Measurements from ENCODE around the gene PATJ. TPM values are rescaled to one million over a fixed set of nuclear protein-coding genes. Genes with fewer than 3 reads are reported as not detected.

Gene PATJ
- total RNA-seq, 1 donor from 2014 or later, result 25.3 TPM

DNA sequence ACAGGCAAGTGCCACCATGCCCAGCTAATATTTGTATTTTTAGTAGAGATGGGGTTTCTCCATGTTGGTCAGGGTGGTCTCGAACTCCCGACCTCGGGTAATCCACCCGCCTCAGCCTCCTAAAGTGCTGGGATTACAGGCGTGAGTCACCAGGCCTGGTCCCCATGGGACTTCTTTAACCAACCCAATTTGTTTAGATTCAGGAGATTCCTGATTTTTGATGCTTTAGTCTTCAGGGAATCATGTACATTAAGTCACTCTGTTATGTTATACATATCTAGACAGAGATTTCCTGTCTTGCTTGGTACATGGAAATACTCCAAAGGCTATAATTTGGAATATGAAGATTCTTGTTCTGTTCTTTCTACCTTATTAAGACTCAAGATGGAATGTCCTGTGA is 250.0 kb downstream of the PATJ start:
- no peak for DNase-seq (ENCODE audit: low spot score)

DNA sequence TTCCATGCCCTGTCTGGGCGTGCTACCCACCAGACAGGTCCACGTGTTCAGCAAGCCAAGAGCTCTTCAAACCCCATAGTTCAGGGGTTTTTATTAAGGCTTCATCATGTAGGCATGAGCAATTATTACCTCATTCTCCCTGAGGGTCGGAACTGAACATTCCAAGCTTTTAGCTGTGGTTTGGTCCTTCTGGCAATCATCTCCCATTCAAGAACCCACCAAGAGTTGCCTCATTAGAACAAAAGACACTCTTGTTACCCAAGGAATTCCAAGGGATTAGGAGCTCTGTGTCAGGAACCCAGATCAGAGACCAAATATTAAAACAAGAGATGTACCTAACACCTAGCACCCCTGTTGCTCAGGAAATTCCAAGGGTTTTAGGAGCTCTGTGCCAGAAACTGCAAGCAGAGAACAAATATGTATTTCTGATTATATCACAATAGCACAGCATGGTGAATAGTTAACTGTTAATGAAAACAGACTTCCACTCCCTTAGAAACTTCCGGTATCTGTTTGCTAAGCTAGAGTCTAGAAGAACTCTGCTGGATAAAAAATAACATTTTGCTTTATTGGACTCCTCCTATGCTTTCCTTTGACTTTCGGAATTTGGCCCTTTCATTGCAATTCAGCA is 251.2 kb downstream of the PATJ start:
- DNase-seq (ENCODE audit: low spot score), result no peak

DNA sequence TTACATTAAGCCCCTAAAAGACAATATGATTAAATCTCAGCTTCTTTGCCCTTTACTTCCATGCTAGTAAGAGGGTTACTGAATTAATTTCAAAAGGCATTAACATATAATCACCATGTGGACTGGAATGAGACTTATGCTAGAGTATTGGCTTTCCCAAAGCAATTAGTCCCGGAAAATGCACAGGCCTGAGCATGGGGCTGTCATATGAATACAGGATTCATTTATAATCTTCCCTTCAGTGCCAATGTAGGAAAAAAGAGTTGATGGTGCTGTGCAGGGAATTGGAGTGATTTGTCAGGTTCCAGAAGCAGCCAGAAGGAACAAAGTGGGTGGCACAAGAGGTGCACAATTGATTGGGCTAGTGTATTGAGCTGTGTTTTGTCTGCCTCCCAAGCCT is 253.4 kb downstream of the PATJ start:
- no peak for DNase-seq (ENCODE audit: low spot score)

DNA sequence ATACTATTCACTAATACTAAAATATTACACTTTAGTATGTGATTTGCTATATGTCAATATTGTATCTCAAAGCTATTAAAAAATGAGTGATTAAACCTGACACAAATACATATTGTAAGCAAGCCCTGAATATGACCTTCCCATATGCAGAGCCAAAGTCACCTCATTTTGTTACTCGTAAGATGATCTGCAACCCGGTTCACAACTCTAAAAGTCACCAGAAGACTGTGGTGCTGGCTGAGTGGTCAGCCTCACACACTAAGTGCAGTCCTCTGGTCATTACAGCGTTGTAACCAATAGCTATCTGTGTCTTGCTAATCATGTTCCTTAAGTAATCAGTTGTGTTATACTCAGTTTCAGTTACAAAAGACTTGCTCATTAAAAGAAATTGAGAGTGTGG is 254.8 kb downstream of the PATJ start:
- no peak for DNase-seq (ENCODE audit: low spot score)

DNA sequence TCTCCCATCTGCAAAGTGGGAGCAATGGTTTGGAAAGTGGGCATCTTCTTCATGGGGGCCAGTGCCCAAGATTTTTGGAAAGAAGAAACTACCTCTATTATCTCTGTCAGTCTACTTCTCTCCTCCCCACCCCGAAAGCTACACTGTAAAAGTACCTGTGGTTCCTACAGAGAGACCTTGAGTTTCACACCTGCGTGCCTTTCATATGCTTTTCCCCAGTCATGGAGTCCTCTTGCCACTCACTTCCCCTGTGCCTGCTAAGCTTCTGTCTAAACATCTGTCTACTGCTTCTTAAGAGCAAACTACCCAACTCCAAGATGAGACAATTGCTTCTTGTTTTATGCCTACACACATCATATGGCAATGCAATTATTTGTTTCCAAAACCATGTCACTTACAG is 261.5 kb downstream of the PATJ start:
- DNase-seq (ENCODE audit: low spot score), result no peak

DNA sequence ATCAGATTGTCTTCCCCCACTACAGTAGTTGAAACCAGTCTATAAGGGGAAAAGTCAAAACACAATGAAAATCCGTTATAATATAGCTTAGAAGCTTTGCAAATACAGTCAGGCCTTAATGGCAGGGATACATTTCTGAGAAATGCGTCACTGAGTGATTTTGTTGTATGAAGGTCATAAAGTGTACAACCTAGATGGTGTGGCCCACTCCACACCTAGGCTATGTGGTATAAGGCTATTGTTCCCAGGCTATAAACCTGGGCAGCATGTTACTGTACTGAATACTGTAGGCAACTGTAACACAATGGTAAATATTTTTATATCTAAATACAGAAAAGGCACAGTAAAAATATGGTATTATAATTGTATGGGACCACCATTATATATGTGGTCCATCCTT is 264.4 kb downstream of the PATJ start:
- DNase-seq (ENCODE audit: low spot score), result no peak

DNA sequence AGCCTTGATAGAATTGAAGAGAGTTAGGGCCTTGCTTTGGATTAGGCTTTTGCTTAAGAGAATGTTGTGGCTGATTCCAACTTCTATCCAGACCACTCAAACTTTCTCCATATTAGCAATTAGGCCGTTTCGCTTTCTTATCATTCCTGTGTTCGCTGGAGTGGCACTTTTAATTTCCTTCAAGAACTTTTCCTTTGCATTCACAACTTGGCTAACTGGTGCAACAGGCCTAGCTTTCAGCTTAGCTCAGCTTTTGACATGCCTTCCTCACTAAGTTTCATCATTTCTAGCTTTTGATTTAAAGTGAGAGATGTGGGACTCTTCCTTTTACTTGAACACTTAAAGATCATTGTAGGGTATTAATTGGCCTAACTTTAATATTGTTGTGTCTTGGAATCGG is 268.7 kb downstream of the PATJ start:
- no peak for DNase-seq (ENCODE audit: low spot score)

DNA sequence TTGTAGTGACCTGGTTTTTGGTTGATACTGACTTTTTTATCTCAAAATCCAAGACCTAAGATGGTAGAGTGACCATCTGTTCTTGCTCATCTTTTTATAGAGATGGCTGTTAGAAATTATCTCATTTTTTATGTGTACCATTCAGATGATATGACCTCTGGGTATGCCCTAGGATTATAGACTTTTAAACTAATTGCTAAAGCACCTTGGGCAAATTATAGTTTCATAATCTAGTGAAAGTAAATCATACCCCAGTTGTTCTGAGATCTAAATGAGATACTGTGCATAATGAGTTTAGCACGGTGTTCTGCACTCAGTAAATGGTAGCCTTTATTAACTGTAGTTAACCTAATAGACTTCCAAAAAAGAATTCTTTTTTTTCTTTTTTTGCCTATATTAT is 269.8 kb downstream of the PATJ start:
- no peak for DNase-seq (ENCODE audit: low spot score)

DNA sequence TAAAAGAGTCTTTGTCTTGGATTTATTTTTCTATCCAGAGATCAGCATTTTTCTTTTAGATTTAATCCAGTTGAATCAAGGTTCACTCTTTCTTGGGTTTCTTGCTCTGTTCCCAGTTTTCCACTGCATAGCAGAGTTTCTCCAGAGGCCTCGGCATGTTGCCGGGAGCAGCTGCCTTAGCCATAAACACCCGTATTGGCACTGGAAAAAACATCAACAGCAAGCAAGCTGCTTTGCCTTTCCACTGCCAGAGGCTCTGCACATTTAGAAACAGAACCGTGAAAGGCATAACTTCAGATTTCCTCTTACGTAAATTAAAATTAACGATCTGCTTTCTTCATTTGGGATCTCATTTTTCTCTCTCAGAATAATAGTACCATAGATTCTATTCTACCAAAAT is 270.6 kb downstream of the PATJ start:
- peak; percentile 72 for DNase-seq (ENCODE audit: low spot score)

DNA sequence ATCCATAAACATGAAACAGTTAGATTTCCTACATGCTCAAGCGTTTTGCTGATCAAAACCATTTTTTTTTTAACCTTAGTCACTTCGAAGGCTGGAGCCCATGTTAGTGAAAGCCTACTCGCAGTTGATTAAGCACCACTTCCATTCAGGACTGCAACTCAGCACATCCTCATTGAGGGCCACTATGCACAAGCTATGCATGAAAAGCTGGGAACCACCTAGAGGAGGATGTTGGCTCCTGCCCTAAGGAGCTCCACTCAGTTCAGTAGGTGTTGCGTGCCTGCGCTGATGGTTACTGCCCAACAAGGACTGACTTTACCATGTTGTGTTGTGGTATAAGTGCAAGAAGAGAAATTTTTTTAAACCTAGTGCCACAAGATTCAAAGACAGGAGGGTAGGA is 271.0 kb downstream of the PATJ start:
- no peak for DNase-seq (ENCODE audit: low spot score)

DNA sequence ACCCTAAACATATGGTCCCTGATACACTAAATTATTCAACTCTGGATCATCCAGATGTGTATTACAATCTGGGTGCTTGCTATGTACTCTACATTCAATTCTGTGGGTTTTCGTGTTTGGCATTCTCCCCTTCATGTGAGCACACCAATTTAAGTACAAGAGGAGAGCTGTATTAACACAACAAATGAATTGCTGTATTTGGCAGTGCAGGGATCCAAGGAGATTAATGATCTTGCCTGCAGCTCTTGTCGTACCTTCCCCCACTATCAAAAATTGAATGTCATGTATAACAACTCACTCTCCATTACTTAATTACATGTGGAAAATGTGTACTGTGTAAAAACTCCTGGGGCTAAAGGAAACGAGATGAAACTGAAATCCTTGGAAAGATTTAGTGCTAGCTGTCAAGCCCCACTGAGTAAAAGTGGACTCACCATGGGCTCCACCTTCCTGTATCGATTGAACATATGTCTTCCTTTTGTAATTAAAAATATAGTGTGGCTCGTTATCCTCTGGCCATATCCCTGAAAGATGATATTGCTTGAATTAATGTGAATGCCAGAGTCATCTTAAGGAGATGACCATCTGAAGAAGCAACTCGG is 280.2 kb downstream of the PATJ start:
- DNase-seq (ENCODE audit: low spot score), result no peak

DNA sequence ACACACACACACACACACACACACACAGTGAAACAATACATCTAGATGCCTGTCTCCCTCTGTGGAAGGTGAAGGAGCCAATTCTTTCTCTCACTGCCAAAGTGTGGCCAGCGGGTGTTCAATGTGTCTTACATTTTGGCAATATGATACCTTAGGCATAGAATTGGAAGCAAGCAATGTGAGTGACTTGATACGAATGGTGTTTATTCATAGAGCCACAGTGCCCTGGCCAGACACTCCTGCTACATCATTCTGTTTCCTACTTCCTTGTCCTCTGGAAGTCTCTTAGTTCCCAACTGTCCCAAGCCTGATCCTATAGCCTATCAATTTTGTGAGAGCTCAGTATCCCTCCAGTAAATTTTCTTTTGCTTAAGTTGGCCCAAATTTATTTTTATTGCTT is 282.4 kb downstream of the PATJ start:
- DNase-seq (ENCODE audit: low spot score), result no peak

DNA sequence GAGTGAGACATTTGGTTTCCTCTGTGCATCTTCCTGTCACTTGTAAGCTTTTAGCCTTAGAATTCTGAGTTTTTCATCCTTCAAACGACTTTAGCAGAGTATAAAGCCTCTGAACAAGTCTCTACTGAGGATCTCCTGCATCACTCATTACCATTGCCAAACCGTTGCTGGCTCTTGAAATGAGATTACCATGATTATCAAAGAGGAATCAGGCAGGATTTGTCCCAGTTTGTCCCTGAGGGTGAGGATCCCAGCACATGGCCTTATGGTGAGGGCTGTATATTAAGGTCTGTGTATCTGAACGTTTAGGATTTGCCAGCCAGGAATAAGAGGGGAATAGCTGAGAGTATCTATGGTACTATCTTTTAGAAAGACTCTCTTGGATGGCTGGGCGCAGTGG is 282.9 kb downstream of the PATJ start:
- DNase-seq (ENCODE audit: low spot score), result no peak

DNA sequence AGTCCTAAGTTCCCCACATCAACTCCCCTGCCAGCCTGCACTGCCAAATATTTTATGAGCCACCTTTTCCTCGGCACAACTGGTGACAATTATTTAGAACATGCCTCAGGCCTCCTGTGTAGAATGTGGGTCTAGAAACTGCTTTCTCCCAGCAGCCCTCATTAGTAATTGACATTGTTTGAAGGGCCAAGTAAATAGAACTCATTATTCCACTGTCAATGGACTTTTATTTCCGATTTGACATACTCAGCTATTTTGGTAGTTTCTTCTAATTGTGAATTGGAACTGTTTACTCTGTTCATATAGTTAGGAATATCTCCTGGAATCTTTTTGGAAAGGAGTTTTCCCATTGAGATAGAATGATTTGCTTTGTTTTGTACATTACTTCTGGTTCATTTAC is 283.6 kb downstream of the PATJ start:
- DNase-seq (ENCODE audit: low spot score), result no peak

DNA sequence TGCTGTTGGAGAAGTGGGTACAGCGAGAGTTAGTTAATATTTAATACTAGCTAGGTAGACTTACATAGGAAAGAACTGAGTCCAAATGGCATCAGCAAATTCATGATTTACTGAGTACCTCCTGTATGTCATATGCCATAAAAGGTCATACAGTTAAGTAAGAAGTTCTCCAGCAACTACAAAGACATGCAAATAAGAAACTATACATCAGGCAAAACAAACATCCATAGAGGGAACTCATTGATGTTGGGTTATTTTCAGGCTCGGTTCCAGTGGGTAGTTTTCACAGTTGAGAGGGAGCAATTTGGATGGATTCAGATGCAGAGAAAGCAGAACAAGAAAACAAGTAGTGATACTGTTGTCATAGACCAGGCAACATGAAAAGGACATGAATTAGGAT is 287.4 kb downstream of the PATJ start:
- no peak for DNase-seq (ENCODE audit: low spot score)

DNA sequence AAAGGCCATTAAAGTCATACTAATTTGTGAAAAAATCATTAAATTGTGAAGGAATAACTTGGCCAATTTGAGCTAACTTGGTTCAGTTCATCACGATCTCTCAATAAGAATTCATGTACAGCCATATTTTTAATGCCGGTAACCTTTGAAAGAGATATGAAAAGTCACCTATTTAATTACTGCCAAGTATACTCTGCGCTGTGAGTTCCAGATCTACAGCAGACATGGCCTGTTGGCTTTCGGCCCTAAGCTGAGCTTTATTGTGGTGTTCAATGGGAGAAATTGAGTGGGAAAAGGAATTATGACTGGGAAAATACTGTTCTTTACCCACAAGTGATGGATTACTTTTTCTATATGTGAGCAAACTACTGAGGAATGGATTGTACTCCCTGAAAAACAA is 292.5 kb downstream of the PATJ start:
- DNase-seq (ENCODE audit: low spot score), result no peak

DNA sequence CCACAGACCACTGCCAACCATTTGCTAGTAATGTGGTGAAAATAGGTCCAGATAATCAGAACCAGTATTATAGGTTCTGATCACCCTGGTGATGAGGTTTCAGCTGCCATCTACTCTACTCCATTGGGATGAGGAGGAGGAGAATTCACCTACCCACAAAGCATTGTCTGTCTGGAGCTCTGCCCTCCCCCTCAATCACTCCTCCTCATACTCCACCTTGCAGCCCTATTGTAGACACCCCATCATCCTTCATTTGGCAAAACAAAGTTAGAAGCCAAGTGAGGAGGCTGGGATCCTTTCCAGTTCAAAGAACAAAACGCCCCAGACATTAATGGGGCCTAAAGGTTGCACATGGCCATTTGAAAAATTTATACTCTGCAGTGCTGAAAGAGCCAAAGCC is 295.0 kb downstream of the PATJ start:
- DNase-seq (ENCODE audit: low spot score), result no peak

DNA sequence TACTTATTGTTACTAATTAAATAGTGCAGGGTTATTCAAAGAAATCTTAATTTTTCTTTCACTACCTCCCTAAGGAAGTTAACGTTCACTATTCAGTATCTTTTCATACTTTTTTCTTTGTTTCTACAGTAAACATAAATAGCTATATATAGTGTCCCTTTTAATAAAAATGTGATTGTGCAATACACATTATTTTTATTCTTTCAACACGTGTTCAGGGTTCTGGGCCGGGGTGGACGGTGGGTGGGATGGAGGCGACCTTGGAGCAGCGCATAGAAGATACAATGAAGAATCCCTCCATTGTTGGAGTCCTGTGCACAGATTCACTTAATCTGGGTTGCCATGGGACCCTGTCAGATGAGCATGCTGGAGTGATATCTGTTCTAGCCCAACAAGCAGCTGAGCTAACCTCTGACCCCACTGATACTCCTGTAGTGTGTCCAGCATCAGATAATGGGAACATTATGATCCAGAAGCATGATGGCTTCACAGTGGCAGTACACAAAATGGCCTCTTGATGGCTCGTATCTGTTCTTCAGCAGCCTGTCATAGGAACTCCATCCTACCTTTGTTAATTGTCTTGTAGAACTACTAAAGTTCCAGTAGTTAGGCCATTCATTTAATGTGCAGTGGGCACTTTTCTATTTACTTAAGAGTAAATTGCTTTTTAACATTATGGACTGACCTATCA is 296.5 kb downstream of the PATJ start:
- no peak for DNase-seq (ENCODE audit: low spot score)

DNA sequence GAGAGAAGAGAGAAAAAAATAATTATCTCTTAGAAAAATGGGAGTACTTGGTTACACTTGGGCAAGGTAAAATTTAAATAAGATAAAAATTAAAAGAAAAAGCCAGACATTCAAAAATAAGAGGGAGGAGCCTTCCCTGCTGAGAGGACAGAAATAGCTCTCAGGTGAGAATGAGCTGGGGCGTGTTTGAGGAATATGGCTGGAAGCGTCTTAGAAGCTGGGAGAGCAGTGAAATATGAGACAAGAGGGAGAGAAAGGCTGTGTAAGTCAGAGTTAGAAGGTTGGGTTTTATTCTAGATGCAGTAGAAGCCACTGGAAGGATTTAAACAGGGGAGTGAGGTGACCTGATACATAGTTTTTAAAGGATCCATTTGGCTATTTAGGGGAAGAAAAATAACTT is 298.2 kb downstream of the PATJ start:
- DNase-seq (ENCODE audit: low spot score), result no peak

DNA sequence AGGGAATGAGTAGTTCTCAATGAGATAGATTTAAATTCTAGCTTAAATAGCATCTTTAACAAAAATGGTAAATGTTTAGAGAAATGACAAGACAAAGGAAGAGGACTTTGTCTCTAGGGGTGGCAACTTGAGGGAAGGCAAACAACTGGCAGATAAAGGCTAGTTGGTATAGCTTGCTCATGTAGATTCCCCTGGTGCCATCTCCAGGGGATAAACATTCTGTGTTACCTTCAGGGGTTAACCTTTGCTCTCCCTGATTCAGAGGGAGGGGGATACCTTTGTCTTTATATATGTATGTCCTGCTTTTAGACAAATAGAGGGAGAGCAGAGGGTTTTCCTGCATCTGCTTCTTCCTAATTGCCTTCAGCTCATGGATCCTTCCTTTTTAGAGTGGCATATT is 298.7 kb downstream of the PATJ start:
- DNase-seq (ENCODE audit: low spot score), result no peak

DNA sequence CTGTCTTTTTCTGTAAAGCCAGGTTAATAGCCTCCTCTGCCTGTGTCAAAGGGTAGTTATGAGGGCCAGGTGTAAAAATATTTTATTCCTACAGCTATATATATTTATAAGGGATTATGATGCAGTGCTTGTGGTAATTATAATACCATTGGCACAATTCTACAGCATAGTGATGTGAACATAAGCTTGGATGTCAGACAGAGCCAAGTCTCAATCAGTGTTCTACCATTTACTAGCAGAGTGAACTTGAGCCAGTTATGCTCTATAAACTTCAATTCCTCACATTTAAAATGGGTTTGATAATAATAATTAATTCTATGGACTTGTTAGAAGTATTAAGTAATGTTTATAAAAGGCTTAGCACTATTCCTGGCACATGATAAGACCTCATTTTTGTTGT is 300.9 kb downstream of the PATJ start:
- no peak for DNase-seq (ENCODE audit: low spot score)

DNA sequence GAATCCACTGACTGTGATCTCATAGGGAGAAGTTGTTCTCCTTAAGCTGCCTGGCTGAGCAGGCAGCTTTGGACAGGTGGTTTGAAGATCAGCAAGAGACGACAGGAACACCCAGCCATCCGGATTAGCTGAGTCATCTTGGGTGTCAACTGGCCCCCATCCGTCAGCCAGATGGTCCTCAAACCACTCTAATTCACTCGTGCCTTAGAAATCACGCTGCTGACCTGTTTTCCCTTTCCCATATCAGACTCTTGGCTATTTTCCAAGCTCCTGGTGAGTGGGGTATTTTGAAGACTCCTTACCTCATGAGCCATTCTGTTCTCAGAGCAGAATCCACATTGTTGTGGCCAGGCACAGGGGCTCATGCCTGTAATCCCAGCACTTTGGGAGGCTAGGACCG is 303.3 kb downstream of the PATJ start:
- no peak for DNase-seq (ENCODE audit: low spot score)

DNA sequence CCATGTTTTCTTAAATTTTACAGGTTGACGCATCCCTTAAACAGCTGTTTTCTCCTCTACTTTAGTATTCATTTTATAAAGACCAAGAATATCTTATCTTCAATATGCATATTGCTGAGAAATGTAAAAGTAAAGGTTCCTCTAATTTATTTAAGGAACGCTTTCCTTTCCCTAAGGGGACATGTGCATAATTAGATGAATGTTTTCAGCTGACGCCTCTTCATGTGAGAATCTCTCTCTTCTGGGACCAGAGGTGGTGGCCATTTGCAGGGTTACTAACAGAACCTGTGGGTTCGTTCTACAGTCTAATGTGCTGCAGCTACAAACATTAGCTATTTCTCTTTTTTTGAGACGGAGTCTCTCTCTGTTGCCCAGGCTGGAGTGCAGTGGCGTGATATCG is 304.6 kb downstream of the PATJ start:
- no peak for DNase-seq (ENCODE audit: low spot score)

DNA sequence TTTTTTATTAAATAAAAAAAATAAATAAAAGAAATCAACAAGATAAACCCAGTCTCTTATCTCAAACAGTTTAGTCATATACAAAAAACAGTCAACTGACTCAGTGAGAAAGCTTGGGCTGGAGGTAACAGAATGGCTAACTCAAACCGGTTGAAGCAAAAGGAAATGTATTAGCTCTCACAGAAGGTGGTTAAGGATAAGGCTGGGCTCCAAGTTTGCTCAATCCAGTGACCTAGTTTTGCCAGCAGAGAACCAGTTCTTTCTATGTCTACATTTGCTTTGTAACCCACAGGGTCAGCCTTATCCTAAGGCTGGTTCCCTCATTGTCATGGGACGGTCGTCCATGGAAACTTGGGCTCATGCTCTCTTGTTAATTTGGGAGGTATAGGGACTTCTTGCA is 307.9 kb downstream of the PATJ start:
- no peak for DNase-seq (ENCODE audit: low spot score)
